ENCODE measurements around the gene ENG. TPM values are rescaled to one million over a fixed set of nuclear protein-coding genes. Genes with fewer than 3 reads are reported as not detected.

Gene ENG
- total and polyA plus RNA-seq, 8 donors = 9.7 to 42.4 (median 20.5) TPM

GRCh38 chr9:127772603-127773002 lies 81.9 kb downstream of the ENG start:
- intact Hi-C loops (cut with DNase I) = no loop called here
- peaks cover 0 to 8% (median 4%) of the 10 kb centered on the region in 3 donors for H3K4me1 ChIP-seq
- TF ChIP-seq, protein P1, sequence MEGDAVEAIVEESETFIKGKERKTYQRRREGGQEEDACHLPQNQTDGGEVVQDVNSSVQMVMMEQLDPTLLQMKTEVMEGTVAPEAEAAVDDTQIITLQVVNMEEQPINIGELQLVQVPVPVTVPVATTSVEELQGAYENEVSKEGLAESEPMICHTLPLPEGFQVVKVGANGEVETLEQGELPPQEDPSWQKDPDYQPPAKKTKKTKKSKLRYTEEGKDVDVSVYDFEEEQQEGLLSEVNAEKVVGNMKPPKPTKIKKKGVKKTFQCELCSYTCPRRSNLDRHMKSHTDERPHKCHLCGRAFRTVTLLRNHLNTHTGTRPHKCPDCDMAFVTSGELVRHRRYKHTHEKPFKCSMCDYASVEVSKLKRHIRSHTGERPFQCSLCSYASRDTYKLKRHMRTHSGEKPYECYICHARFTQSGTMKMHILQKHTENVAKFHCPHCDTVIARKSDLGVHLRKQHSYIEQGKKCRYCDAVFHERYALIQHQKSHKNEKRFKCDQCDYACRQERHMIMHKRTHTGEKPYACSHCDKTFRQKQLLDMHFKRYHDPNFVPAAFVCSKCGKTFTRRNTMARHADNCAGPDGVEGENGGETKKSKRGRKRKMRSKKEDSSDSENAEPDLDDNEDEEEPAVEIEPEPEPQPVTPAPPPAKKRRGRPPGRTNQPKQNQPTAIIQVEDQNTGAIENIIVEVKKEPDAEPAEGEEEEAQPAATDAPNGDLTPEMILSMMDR (IDR thresholded peaks at IDR 0.05) = no peak
- H3K9me3 ChIP-seq = no peaks in the 10 kb centered on the region
- H3K4me3 ChIP-seq = no peak overlapping the region
- no peak for FAIRE-seq
- DNase-seq = no peak
- 92 to 97% methylated on average over 5 of the region's 5 CpGs for WGBS, 2 donors
- H3K27ac ChIP-seq = no peak overlapping the region
- no peaks in the 10 kb centered on the region for H3K27me3 ChIP-seq
- ATAC-seq = no peak
- H3K36me3 ChIP-seq = no peaks in the 10 kb centered on the region

GRCh38 chr9:127771570-127772189 lies 82.8 kb downstream of the ENG start:
- Histone ChIP-seq H3K9me3 (no peaks in the 10 kb centered on the region), H3K27me3 (no peaks in the 10 kb centered on the region), H3K27ac (peak overlapping the region in 2 of 4 donors; percentile 2 to 24), H3K36me3 (no peaks in the 10 kb centered on the region), H3K4me3 (peak overlapping the region in 2 of 4 donors; percentile 41 to 51), H3K4me1 (peaks cover 0 to 8% (median 4%) of the 10 kb centered on the region in 3 donors)
- intact Hi-C loops (cut with DNase I) = no loop called here
- no peak for DNase-seq
- ATAC-seq = no peak
- WGBS, 2 donors = 3% methylated on average over 17 to 19 of the region's 19 CpGs
- TF ChIP-seq, protein P1 (IDR thresholded peaks at IDR 0.05) = no peak
- no peak for FAIRE-seq

GRCh38 chr9:127770905-127771569 lies 83.4 kb downstream of the ENG start:
- Histone ChIP-seq H3K27ac (peak overlapping the region in 3 of 4 donors; percentile 2 to 50 (median 16)), H3K4me1 (peaks cover 0 to 8% (median 4%) of the 10 kb centered on the region in 3 donors), H3K36me3 (no peaks in the 10 kb centered on the region), H3K4me3 (peak overlapping the region; percentile 21 to 51 (median 34)), H3K9me3 (no peaks in the 10 kb centered on the region), H3K27me3 (no peaks in the 10 kb centered on the region)
- FAIRE-seq (no peak), DNase-seq (peak; percentile 97 to 100 (median 99)), ATAC-seq (peak; percentile 97 to 99 (median 98))
- TF ChIP-seq, protein P1 (IDR thresholded peaks at IDR 0.05) = no peak
- intact Hi-C loops (cut with DNase I) = no loop called here
- WGBS, 2 donors = 3% methylated on average over 41 to 43 of the region's 43 CpGs

DNA sequence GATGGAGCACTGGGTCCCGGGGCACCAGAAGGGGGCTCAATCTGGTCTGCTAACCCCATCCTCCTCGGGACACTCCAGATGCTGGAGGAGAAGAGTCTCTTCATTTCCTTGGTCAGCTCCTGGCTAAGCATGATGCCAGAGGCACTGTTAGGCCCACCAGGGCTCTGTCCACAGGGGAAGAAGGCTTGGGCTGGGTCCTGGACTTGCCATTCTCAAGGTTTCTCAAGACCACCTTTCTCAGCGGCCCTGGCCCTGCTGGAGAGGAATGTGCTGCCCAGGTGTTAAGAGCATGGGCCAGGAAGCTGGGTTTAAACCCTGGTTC lies 83.9 kb downstream of the ENG start:
- H3K27me3 ChIP-seq = no peaks in the 10 kb centered on the region
- ATAC-seq = no peak
- no peak for FAIRE-seq
- TF ChIP-seq, protein P1 (IDR thresholded peaks at IDR 0.05) = no peak
- intact Hi-C loops (cut with DNase I) = no loop called here
- no peaks in the 10 kb centered on the region for H3K9me3 ChIP-seq
- DNase-seq = no peak
- H3K27ac ChIP-seq = no peak overlapping the region
- 59 to 62% methylated on average over 3 of the region's 3 CpGs for WGBS, 2 donors
- peak overlapping the region in 3 of 4 donors; percentile 28 to 51 (median 41) for H3K4me3 ChIP-seq
- H3K36me3 ChIP-seq = no peaks in the 10 kb centered on the region
- H3K4me1 ChIP-seq = peaks cover 0 to 8% (median 4%) of the 10 kb centered on the region in 3 donors

Data from pancreas (tissue), 10 donors.